ENCODE data around the gene TMC6.

- TF ChIP-seq RFX5 (IDR thresholded peaks at IDR 0.05; ENCODE audit: low read length) (no peak), GATA2 (CRISPR knock-in tag; IDR thresholded peaks at IDR 0.05) (no peak), YY1 (IDR thresholded peaks at IDR 0.05; ENCODE audit: low read depth) (no peak), MAX (IDR thresholded peaks at IDR 0.05; ENCODE audit: low read depth) (no peak), USF2 (IDR thresholded peaks at IDR 0.05; ENCODE audit: borderline replicate concordance, low read depth, low read length) (no peak), TEAD4 (IDR thresholded peaks at IDR 0.05; ENCODE audit: borderline replicate concordance, insufficient read depth) (no peak)
- TF ChIP-seq, protein P1, sequence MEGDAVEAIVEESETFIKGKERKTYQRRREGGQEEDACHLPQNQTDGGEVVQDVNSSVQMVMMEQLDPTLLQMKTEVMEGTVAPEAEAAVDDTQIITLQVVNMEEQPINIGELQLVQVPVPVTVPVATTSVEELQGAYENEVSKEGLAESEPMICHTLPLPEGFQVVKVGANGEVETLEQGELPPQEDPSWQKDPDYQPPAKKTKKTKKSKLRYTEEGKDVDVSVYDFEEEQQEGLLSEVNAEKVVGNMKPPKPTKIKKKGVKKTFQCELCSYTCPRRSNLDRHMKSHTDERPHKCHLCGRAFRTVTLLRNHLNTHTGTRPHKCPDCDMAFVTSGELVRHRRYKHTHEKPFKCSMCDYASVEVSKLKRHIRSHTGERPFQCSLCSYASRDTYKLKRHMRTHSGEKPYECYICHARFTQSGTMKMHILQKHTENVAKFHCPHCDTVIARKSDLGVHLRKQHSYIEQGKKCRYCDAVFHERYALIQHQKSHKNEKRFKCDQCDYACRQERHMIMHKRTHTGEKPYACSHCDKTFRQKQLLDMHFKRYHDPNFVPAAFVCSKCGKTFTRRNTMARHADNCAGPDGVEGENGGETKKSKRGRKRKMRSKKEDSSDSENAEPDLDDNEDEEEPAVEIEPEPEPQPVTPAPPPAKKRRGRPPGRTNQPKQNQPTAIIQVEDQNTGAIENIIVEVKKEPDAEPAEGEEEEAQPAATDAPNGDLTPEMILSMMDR (IDR thresholded peaks at IDR 0.05) = no peak
- TF ChIP-seq, protein P2, sequence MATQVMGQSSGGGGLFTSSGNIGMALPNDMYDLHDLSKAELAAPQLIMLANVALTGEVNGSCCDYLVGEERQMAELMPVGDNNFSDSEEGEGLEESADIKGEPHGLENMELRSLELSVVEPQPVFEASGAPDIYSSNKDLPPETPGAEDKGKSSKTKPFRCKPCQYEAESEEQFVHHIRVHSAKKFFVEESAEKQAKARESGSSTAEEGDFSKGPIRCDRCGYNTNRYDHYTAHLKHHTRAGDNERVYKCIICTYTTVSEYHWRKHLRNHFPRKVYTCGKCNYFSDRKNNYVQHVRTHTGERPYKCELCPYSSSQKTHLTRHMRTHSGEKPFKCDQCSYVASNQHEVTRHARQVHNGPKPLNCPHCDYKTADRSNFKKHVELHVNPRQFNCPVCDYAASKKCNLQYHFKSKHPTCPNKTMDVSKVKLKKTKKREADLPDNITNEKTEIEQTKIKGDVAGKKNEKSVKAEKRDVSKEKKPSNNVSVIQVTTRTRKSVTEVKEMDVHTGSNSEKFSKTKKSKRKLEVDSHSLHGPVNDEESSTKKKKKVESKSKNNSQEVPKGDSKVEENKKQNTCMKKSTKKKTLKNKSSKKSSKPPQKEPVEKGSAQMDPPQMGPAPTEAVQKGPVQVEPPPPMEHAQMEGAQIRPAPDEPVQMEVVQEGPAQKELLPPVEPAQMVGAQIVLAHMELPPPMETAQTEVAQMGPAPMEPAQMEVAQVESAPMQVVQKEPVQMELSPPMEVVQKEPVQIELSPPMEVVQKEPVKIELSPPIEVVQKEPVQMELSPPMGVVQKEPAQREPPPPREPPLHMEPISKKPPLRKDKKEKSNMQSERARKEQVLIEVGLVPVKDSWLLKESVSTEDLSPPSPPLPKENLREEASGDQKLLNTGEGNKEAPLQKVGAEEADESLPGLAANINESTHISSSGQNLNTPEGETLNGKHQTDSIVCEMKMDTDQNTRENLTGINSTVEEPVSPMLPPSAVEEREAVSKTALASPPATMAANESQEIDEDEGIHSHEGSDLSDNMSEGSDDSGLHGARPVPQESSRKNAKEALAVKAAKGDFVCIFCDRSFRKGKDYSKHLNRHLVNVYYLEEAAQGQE (IDR thresholded peaks at IDR 0.05; ENCODE audit: low read depth, low read length) = no peak
Observed at GRCh38 chr17:78146471-78146869, 17.9 kb upstream of the TMC6 start.

Data from SK-N-SH (cell line).